ENCODE data around the gene RALGPS1. TPM values are rescaled to one million over a fixed set of nuclear protein-coding genes. Genes with fewer than 3 reads are reported as not detected.

Gene RALGPS1
- total RNA-seq, 2 donors from 2014 or later: 7.6 to 18.5 TPM

DNA sequence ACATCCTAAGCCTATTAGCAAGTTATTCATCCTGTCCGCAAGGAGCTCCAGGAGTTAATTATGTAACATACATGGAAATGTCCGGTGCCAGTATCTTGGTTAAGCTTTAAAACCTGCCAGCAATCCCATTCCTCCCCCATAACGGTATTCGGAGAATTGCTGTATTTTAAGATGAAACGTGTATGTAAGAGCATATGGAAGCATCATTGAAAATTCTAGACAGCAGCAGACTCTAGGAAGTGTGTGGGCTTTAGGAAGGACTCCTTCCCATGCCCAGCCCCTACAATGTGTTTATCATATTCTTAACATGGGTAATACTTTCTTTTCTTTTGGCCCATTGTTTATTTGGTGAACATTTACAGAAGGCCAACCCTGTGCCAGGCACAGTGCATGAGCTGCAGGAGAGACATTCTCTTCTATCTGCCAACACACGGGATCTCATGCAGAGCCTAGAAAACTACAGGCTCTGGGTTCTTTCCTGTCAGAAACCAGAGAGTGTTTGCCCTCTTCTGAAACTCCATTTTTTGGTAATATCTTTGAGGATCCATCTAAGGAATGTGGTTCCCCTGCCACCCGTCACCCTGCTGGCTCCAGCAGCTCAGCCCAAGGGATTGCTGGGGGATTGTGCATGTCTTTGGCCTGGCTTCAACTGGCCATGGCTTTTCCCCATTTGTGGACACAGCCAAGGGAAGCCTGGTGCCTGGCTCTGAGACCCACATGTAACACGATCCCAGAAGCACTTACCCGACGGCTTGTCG lies 192.8 kb downstream of the RALGPS1 start:
- H3K4me1 ChIP-seq (ENCODE audit: control insufficient read depth in 1 of 2, low read depth in 2 of 2): peaks cover 0 to 18% of the 10 kb centered on the region in 2 donors
- no peaks in the 10 kb centered on the region for H3K9me3 ChIP-seq
- ATAC-seq (ENCODE audit: insufficient number of reproducible peaks, low FRiP score, low read depth) (no peak), DNase-seq (ENCODE audit: low spot score) (no peak)
- no peaks in the 10 kb centered on the region for H3K36me3 ChIP-seq
- H3K4me3 ChIP-seq: no peak overlapping the region
- H3K27ac ChIP-seq: no peak overlapping the region
- no peaks in the 10 kb centered on the region for H3K27me3 ChIP-seq (replicated peaks; ENCODE audit: insufficient read depth)
- TF ChIP-seq, protein P1, sequence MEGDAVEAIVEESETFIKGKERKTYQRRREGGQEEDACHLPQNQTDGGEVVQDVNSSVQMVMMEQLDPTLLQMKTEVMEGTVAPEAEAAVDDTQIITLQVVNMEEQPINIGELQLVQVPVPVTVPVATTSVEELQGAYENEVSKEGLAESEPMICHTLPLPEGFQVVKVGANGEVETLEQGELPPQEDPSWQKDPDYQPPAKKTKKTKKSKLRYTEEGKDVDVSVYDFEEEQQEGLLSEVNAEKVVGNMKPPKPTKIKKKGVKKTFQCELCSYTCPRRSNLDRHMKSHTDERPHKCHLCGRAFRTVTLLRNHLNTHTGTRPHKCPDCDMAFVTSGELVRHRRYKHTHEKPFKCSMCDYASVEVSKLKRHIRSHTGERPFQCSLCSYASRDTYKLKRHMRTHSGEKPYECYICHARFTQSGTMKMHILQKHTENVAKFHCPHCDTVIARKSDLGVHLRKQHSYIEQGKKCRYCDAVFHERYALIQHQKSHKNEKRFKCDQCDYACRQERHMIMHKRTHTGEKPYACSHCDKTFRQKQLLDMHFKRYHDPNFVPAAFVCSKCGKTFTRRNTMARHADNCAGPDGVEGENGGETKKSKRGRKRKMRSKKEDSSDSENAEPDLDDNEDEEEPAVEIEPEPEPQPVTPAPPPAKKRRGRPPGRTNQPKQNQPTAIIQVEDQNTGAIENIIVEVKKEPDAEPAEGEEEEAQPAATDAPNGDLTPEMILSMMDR (IDR thresholded peaks at IDR 0.05): no peak

DNA sequence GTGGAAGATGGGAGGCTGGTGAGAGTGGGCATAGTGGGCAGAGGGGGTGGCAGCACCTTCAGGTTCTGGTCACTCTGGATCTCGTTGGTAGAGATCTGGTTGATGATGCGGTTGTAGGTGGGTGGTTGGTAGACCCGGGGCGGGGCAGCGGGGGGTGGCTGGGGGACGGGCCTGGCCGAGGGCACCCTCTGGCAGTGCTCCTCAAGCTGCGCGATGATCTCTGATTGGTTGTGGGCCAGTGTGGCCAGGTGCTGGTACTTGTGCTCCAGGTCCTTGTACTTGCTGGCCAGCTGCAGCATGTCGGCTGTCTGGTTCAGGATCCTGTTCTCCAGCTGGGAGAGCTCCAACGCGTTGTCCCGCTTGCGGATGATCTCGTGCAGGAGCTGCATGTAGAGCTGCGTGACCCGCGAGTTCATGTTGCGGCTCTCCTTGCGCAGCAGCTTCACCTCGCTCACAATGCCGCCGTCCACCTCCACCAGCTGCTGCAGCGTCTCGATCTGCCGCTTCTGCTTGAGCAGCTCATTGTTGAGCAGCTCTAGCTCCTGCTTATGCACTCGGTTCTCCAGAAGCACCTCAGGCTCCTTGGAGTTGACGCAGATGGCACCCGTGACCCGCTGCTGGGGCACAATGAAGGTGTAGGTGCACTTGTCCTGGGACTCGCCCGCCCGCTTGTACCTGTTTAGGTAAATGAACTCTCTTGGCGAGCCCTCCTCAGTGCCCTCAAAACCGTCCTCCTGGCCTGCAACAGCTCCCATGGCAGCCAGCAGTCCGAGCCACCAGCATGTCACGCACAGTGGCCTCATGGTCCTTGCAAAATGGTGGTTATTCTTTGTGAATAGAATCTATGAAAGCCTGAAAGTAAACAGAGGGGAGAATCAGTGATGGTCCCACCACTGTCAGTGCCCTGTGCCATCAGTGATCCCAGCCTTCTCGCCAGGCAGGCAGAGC lies 193.6 kb downstream of the RALGPS1 start:
- no peaks in the 10 kb centered on the region for H3K27me3 ChIP-seq (replicated peaks; ENCODE audit: insufficient read depth)
- no peak overlapping the region for H3K27ac ChIP-seq
- TF ChIP-seq, protein P1 (IDR thresholded peaks at IDR 0.05): no peak
- no peaks in the 10 kb centered on the region for H3K36me3 ChIP-seq
- no peak overlapping the region for H3K4me3 ChIP-seq
- ATAC-seq (ENCODE audit: insufficient number of reproducible peaks, low FRiP score, low read depth) (no peak), DNase-seq (ENCODE audit: low spot score) (no peak)
- H3K9me3 ChIP-seq: no peaks in the 10 kb centered on the region
- peaks cover 2 to 24% of the 10 kb centered on the region in 2 donors for H3K4me1 ChIP-seq (ENCODE audit: control insufficient read depth in 1 of 2, low read depth in 2 of 2)

DNA sequence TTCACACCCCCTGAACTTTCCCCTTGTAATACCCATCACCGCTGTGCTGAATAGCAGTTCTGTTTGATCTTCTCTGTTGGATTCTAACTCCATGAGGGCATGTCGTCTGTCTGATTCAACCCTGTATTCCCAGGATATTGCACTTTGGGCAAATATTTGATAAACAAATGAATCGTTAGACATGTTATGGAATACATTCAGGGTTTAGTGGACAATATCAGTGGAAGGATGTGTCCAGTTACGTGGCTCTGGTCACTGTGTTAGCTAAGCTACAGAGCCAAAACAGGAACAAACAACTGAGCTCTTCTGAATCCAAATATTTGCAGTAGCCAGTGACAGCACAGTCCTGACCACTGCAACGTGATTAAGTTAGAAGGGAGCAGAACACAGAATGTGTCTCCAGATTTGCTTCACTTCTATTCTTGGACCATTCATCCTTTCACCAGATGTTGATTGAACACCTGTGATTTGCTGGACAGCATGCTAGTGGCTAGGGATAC lies 194.7 kb downstream of the RALGPS1 start:
- TF ChIP-seq, protein P1 (IDR thresholded peaks at IDR 0.05): no peak
- no peak overlapping the region for H3K4me3 ChIP-seq
- no peaks in the 10 kb centered on the region for H3K9me3 ChIP-seq
- H3K4me1 ChIP-seq (ENCODE audit: control insufficient read depth in 1 of 2, low read depth in 2 of 2): peaks cover 6 to 32% of the 10 kb centered on the region in 2 donors
- DNase-seq (ENCODE audit: low spot score) (no peak), ATAC-seq (ENCODE audit: insufficient number of reproducible peaks, low FRiP score, low read depth) (no peak)
- H3K36me3 ChIP-seq: no peaks in the 10 kb centered on the region
- no peaks in the 10 kb centered on the region for H3K27me3 ChIP-seq (replicated peaks; ENCODE audit: insufficient read depth)
- H3K27ac ChIP-seq: no peak overlapping the region

DNA sequence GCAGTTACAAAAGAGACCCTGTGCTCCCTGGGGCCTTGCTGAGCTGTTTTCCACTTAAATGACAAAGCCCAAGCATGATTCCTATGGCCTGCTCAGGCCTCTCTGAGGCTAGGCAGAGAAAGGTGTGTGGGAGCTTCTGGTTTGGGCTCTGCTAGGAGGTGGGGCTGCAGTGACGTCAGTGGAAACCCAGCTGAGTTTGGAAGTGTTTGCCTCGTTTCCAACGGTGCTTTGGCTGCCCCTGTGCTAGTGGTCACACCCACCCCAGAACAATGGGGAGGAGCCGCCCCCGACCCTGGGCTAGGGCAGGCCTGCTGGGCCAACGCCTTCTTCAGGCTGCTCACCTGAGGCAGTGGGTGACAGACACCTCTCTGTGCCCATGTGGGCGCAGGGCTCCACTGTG lies 197.5 kb downstream of the RALGPS1 start:
- Histone ChIP-seq H3K4me1 (ENCODE audit: control insufficient read depth in 1 of 2, low read depth in 2 of 2) (peaks cover 6 to 27% of the 10 kb centered on the region in 2 donors), H3K36me3 (no peaks in the 10 kb centered on the region), H3K4me3 (no peak overlapping the region), H3K9me3 (no peaks in the 10 kb centered on the region), H3K27me3 (replicated peaks; ENCODE audit: insufficient read depth) (no peaks in the 10 kb centered on the region), H3K27ac (no peak overlapping the region)
- TF ChIP-seq, protein P1 (IDR thresholded peaks at IDR 0.05): no peak
- DNase-seq (ENCODE audit: low spot score) (no peak), ATAC-seq (ENCODE audit: insufficient number of reproducible peaks, low FRiP score, low read depth) (no peak)

DNA sequence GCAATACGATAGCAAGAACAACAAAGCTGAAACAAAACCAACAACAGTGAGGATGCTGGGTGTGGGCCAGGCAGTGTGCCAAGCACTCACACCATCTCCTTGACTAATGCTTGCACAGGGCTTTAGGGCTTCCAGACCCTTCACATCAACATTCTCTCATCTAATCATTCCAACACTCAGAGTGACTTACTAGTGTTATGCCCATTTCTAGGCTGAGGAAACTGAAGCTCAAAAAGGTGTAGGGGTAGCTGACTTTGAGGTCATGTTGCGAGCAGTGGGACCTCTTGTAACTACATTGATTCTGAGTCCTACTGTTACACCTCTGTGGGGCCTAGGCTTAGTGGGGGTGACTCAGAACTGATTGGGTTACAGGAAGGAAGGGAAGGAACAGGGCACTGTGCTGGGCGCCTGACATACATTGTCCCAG lies 198.2 kb downstream of the RALGPS1 start:
- Histone ChIP-seq H3K36me3 (no peaks in the 10 kb centered on the region), H3K4me1 (ENCODE audit: control insufficient read depth in 1 of 2, low read depth in 2 of 2) (peaks cover 6 to 20% of the 10 kb centered on the region in 2 donors), H3K27ac (no peak overlapping the region), H3K9me3 (no peaks in the 10 kb centered on the region), H3K27me3 (replicated peaks; ENCODE audit: insufficient read depth) (no peaks in the 10 kb centered on the region), H3K4me3 (no peak overlapping the region)
- ATAC-seq (ENCODE audit: insufficient number of reproducible peaks, low FRiP score, low read depth): no peak
- TF ChIP-seq, protein P1 (IDR thresholded peaks at IDR 0.05): no peak
- no peak for DNase-seq (ENCODE audit: low spot score)
